SW 1271 (cell line): ENCODE results near the gene PCDH11Y.
"Not testable (repeated sequence)": the region's sequence is repeated elsewhere in the genome, so short reads cannot be mapped to it uniquely, and the experiment has no call there.

Experiments
- DNase-seq, 2 experiments: peaks; one replicate each; lab custom pipeline; 2025; lab: John Stamatoyannopoulos, UW

The PCDH11Y gene, protein sequence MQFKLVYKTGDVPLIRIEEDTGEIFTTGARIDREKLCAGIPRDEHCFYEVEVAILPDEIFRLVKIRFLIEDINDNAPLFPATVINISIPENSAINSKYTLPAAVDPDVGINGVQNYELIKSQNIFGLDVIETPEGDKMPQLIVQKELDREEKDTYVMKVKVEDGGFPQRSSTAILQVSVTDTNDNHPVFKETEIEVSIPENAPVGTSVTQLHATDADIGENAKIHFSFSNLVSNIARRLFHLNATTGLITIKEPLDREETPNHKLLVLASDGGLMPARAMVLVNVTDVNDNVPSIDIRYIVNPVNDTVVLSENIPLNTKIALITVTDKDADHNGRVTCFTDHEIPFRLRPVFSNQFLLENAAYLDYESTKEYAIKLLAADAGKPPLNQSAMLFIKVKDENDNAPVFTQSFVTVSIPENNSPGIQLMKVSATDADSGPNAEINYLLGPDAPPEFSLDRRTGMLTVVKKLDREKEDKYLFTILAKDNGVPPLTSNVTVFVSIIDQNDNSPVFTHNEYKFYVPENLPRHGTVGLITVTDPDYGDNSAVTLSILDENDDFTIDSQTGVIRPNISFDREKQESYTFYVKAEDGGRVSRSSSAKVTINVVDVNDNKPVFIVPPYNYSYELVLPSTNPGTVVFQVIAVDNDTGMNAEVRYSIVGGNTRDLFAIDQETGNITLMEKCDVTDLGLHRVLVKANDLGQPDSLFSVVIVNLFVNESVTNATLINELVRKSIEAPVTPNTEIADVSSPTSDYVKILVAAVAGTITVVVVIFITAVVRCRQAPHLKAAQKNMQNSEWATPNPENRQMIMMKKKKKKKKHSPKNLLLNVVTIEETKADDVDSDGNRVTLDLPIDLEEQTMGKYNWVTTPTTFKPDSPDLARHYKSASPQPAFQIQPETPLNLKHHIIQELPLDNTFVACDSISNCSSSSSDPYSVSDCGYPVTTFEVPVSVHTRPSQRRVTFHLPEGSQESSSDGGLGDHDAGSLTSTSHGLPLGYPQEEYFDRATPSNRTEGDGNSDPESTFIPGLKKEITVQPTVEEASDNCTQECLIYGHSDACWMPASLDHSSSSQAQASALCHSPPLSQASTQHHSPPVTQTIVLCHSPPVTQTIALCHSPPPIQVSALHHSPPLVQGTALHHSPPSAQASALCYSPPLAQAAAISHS (N-terminal part only)

DNA sequence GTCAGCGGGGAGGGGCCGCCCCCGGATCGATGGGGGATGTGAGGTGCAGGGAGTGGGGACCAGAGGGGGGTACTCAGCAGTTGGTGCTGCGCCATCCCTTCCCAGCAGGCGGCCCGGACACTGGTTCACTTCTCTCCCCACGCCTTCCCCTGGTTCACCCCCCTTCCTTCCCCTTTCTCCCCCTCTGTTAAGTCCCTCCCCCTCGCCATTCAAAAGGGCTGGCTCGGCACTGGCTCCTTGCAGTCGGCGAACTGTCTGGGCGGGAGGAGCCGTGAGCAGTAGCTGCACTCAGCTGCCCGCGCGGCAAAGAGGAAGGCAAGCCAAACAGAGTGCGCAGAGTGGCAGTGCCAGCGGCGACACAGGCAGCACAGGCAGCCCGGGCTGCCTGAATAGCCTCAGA is at the start of gene PCDH11Y:
TSS of gene PCDH11Y (plus strand) at position 240 of the 400 bp plus-strand sequence. CDS start 56,804 bp downstream, outside the sequence.
- not testable (repeated sequence) for DNase-seq

DNA sequence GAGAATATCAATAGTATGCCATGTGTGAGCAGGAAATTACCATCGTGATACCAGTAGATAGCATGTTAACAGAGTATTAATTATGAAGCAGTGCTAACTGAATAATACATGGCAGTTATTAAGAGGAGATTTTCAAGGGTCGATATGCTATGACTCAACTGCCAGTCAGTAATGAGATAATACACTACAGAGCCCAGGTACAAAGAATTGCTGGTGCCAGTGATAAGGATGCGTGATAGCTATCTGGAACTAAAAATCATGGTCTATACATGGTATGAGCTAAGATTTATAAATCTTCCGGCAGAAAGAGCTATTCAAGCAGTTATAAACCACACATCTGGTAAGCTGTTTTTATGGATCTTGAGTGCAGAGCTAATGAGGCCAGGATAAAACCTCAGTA is 32.2 kb upstream of the PCDH11Y start:
- DNase-seq = not testable (repeated sequence)

DNA sequence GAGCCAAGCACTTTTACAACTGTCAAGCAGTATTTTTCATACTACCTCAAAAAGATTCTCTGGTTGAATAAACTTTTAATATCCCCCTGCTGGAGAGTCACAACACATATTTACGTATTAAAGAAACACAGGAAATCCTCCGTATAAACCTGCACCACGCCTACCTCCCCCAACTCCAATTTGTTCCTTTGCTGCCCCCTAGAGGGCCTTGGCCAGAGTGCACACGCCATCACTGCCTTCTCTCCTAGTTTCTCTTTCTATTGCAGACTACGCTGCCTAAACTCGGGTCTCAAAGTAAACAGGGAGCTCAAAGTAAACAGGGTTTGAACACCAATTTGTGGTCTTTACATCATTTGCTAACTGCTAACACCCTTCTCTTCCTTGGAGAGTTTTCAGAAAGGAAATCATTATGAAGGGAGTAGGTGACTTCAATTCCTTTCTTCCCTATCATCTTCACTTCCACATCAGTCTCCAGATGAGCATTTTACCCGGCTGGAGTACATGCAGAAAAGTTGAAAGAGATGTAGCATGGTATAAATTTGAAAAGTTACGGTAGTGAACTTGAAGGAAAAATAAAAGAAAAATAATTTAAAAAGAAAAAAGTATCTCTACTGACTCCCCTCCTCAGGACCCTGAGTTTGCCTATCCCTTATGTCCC is 8.2 kb upstream of the PCDH11Y start:
- DNase-seq = not testable (repeated sequence)

DNA sequence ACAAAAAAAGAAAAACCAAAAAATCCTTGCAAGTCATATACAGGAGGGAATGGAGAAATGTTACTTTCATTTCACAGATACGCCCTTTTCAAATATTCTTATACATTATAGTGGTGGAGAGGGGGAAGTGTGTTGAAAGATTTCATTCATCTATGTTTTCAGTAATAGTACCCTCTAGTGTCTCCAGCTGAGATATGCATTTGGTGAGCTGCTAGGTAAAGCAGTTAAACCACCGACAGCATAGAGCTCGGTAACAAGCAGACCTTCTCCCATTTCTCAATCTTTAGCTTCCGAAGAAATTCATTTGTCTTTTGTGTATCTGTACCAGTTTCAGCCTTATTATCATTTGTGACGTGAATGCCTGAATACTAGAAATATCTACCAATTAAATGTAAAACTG is 5.2 kb upstream of the PCDH11Y start:
- not testable (repeated sequence) for DNase-seq

DNA sequence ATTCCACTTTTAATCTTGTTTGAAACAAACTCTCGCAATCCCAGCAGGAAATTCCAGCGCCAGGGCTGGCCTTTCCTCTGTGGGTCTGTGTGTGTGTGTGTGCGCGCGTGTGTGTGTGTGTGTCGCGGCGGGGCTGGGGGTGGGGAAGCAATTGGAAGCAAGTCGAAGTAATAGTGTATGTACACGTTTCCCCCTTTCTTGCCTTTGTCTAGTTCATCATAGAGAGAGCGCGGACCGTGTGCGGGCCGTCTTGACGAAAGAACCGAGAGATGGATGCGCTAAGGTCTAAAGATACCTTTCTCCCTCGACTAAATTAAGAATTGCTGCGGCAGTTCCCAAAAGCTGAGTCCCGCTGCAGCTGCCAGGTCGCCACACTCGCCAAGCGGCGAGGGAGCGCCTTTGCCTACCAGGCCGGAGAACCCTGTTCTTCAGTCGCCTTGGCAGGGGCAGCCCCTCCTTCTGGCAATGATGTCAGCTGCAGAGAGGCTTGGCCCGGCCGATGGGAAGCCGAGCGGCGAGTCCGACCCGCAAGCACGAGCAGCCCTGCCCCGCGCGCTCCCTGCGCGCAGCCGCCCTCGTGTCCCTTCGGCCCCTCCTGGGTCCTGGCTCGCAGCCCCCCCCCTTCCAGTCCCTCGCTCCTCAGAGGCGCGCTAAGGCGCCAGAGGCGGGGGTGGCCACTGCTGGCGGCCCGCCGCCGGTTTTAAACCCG is 2.5 kb downstream of the PCDH11Y start:
- not testable (repeated sequence) for DNase-seq

DNA sequence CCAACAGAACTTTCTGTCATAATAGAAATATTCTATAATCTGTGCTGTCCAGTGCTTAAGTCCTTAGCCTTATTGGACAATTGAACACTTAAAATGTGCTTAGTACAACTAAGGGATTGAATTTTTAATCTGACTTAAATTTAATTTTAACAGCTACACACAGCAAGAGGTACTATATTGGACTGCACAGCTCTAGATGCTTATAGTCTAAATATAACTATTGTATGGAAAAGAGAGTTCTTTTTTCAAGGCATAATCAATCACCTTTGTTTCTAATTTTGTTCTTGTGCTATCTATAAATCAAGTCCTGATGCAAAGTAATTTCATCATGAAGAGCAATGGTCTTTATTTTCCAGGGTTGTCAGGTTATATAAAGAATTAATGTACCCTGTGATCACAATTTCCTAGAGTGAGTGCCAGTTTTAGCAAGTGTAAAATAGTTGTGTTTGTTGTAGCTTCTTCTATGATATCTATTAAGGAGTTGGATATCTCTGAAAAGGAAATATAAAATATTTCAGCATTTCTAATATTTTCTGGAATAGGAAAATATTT is 39.0 kb downstream of the PCDH11Y start:
- DNase-seq = not testable (repeated sequence)

DNA sequence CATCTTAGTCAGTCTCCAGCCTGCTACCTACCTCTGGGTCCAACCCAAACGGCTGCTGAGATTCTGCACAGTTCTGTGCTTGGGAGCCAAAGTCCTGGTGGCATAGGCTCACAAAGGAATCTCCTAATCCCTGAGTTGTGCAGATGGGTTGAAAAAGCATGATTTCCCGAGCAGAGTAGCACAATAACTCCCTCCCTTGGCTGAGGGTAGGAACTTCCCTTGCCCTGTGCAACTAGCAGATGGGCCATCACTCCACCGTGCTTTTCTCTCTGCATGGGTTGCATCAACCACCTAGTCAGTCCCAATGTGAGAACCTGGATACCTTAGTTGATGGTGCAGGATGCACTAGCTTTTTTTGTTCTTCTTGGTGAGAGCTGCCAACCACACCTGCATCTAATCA is 82.9 kb downstream of the PCDH11Y start:
- DNase-seq = not testable (repeated sequence)

DNA sequence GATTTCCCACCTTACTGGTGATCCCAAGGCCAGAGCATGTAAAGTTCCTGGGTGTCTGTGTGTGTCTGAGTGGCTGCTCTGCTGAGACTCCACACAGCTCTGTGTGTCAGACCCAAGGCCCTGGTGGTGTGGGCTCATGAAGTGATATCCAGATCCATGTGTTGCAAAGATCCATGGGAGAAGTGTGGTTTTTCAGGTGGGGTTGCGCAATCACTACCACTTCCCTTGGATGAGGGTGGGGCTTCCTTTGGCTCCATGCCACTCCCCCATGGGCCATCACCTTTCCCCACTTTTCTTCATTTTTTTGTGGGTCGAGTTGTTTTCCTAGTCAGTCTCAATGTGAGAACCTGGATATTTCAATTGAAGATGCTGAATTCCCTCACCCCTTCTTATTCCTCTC is 182.9 kb downstream of the PCDH11Y start:
- DNase-seq = not testable (repeated sequence)

DNA sequence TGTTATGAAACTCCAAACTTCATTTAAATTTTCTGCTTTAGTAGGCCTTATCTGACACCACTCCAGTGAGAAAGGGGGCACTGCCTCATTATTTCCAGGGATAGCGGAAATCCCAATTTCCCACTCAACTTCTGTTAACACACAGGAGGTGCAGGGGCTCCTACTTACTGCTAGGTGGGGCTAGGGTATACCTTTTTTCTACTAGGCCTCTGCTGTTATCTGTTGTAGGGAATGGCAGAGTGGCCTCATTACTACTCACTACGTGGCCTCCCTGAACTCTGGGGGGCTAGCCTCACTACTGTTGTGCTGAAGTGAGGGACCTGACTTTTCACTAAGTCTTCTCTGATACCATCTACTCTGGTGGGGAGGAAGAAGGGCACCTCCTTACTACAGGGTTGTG is 215.0 kb downstream of the PCDH11Y start:
- DNase-seq = not testable (repeated sequence)

DNA sequence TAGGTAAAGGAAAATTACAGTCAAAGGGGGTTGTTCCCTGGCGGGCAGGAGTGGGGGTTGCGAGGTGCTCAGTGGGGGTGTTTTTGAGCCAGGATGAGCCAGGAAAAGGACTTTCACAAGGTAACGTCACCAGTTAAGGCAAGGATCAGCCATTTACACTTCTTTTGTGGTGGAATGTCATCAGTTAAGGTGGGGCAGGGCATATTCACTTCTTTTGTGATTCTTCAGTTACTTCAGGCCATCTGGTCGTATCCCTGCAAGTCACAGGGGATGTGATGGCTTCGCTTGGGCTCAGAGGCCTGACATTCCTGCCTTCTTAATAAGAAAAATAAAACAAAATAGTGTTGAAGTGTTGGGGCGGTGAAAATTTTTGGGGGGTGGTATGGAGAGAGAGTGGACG is 324.8 kb downstream of the PCDH11Y start:
- DNase-seq = not testable (repeated sequence)

DNA sequence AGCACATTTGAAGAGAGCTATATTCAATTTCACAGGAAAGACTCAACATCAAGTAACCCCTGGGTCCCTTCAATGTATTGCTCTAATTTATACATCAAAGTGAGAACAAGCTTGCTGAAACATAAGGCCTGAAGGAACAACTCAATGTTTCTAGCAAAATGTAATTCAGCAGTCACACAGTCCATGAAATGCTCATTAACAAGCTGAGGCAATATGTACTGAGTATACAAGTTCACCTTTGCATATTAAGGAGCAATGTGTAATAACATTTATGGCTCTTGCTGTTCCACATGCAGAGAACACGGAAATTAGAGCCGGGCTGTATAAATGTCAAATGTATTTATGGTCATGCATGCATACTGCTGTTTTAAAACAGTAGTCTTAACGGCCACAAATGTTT is 342.1 kb downstream of the PCDH11Y start:
- not testable (repeated sequence) for DNase-seq

DNA sequence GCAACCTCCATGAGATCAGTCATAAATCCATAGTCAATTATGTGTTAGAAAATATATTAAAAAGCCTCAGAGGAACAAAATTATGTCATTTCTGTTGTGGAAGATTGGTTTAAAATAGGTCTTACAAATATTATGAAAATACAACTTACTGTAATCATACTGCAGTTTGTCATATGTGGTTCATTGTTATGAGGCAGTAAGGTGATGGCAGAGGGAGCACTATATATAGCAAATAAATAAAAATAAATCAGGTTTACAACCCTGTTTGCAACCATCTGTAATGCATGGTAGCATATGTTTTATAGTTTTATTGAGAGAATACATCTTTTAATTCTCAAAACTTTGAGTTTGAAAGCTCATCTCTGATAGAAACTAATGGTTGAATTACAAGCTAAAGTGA is 543.6 kb downstream of the PCDH11Y start:
- DNase-seq = not testable (repeated sequence)

DNA sequence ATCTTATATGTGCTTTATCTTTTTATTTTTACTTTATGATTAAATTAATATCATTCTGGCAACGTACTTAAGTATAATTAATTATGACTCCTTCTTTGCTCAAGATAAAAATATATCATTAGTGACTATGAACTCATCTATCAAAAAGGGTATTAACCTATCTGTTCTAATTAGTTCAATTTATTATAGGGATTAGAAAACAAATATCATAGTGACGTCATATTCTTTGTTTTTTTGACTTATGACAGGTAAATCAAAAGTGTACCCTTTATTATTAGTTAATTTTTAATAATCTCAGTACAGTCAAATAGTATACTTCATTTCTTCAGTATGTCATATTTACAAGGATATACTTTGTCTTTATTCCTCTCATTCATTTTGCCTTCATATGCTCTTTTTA is 638.5 kb downstream of the PCDH11Y start:
- DNase-seq = not testable (repeated sequence)

DNA sequence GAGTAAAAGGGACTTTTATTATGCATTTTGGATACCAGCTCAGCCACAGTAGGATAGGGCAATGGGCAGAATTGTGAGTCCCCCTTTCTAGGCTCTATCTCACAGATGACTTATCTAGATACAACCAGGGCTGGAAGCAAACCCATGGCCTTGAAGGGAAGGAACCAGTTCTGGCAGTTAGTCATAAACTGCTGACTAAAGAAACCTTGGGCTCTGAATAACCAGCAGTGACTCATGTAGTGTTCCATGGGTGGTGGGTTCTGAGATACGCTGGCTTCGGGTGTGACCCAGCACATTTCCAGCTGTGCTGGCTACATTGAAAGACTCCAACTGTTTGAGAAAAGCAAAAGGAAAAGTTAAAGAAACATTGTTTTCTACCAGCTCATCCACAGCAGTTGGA is 679.2 kb downstream of the PCDH11Y start:
- DNase-seq = not testable (repeated sequence)

DNA sequence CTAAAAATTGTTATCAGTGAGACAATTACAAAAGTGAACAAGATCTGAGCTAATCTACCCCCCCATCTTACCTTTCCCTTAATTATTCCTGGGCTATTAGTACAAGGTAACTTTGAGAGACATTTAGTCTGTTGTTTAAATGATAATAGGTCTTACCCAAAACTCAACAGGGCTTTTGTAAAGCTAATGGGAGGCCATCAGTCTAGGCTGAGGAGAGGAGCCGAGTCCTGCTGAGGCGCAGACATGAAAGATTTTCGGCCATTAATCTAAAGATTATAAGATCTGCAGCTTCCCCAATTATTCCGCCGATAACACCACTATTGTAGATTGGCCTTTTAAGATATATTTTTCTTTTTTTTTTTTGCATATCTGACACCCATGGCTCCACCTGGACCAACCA is 708.6 kb downstream of the PCDH11Y start:
- not testable (repeated sequence) for DNase-seq

DNA sequence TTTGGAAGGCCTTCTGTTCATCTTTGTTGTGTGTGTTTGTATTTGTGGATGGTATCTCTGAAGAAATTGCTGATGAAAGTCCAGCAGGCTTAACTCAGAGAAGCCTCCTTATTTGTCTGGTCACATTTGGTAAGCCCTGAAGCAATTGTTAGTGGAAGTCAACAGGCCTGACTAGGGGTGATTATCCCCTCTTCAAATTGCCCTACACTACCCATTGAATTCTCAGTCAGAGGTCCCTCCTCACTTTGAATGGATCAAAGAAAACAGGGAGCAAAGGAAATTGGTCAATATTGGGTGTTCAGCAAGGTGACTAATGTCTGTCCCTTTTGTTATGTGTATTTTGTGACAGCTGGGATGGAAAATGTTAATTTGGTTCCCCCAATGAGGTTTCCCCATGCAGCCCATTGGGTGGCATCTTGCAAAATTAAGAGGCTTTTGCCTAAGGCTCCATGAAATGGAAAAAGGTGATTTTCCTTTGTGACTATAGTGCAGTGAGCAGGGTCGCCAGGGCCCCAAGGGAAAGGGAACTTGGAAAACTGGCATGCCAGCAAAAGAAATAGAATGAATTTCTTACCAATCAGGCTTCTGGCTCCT is 709.8 kb downstream of the PCDH11Y start:
- DNase-seq = not testable (repeated sequence)

DNA sequence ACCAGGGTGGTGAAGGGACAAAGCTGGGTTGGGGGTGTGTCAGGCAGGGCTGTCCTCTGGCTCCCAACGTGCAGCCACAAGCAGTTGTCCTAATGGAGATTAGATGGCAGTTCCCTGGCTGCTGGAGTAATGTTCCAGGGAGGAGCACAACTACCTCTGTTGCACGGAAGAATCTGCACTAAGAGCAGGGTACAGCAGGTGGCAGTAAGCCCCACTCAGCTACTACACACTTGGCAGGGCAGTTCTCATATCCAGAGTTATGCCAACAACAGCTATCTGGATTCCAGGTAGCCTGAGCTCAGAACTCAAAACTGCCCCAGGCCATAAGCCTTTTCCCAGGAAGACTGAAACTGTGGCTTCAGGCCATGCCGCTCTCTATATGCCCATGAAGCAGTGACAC is 761.3 kb downstream of the PCDH11Y start:
- not testable (repeated sequence) for DNase-seq

DNA sequence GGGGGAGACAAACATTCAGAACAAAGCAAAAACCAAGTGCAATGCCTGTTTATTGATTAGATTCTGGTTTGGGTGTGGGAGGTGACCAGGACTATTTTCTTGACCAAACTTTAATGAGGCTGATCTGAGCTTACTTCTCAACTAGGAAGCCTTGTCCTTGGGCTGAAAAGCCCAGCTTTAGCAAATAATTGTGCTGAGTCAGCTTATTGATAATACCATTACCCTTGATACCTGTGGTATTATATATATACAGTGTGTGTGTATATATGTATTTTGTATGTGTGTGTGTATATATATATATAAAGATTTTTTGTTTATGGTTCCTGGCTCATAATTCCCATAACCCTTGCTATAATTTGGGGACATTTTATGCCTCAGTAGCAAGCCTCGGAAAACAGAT is 776.4 kb downstream of the PCDH11Y start:
- DNase-seq = not testable (repeated sequence)
